Dendritic cell treated with granulocyte-macrophage colony-stimulating factor and Interleukin-4, amounts not matched to agents 40 ng/mL and 50 ng/mL, for 4 days (primary cell): Measurements from ENCODE around the gene NPHP4.
"Not testable (repeated sequence)": the region's sequence is repeated elsewhere in the genome, so short reads cannot be mapped to it uniquely, and the experiment has no call there.

ENCODE experiments used
- H3K27ac Mint-ChIP-seq: one replicate; pipeline ENCODE4 v1.8.0; 2022; ENCODE audit warnings: mild to moderate bottlenecking, mixed read lengths
- H3K27me3 Mint-ChIP-seq: one replicate; pipeline ENCODE4 v1.8.0; 2022; ENCODE audit warnings: mild to moderate bottlenecking, mixed read lengths
- H3K36me3 Mint-ChIP-seq: one replicate; pipeline ENCODE4 v1.8.0; 2022; ENCODE audit warnings: low read depth, mixed read lengths
- H3K4me1 Mint-ChIP-seq: one replicate; pipeline ENCODE4 v1.8.0; 2022; ENCODE audit warnings: low read depth, mixed read lengths
- H3K4me3 Mint-ChIP-seq: one replicate; pipeline ENCODE4 v1.8.0; 2022; ENCODE audit warnings: mild to moderate bottlenecking, moderate library complexity, mixed read lengths
- H3K9me3 Mint-ChIP-seq: one replicate; pipeline ENCODE4 v1.8.0; 2022; ENCODE audit warnings: mixed read lengths
- intact Hi-C: fragments of 100-400 bp; cut with micrococcal nuclease; formaldehyde crosslinking; loops from one replicate; pipeline ENCODE4 v1.15.0; 2022

NPHP4 gene

GRCh38 chr1:5934058-5934884, 58.0 kb downstream of the NPHP4 start:
- H3K9me3 Mint-ChIP-seq = no peaks in the 10 kb centered on the region
- H3K27ac Mint-ChIP-seq = no peak overlapping the region
- no peaks in the 10 kb centered on the region for H3K4me1 Mint-ChIP-seq
- H3K4me3 Mint-ChIP-seq = no peak overlapping the region
- peaks cover 53% of the 10 kb centered on the region for H3K36me3 Mint-ChIP-seq
- intact Hi-C loops = no loop called here
- H3K27me3 Mint-ChIP-seq = no peaks in the 10 kb centered on the region

GRCh38 chr1:5933676-5934057, 58.6 kb downstream of the NPHP4 start:
- intact Hi-C loops = no loop called here
- Mint-ChIP-seq H3K4me3 (no peak overlapping the region), H3K27me3 (no peaks in the 10 kb centered on the region), H3K9me3 (no peaks in the 10 kb centered on the region), H3K36me3 (peaks cover 53% of the 10 kb centered on the region), H3K27ac (no peak overlapping the region), H3K4me1 (no peaks in the 10 kb centered on the region)

GRCh38 chr1:5933050-5933449, 59.2 kb downstream of the NPHP4 start:
- Mint-ChIP-seq H3K36me3 (peaks cover 50% of the 10 kb centered on the region), H3K27ac (no peak overlapping the region), H3K27me3 (no peaks in the 10 kb centered on the region), H3K4me1 (no peaks in the 10 kb centered on the region), H3K4me3 (no peak overlapping the region), H3K9me3 (no peaks in the 10 kb centered on the region)
- intact Hi-C loops = no loop called here

GRCh38 chr1:5928714-5929400, 63.4 kb downstream of the NPHP4 start:
- intact Hi-C loops = no loop called here
- Mint-ChIP-seq H3K27ac (no peak overlapping the region), H3K9me3 (no peaks in the 10 kb centered on the region), H3K27me3 (no peaks in the 10 kb centered on the region), H3K36me3 (peaks cover 45% of the 10 kb centered on the region), H3K4me1 (no peaks in the 10 kb centered on the region), H3K4me3 (no peak overlapping the region)

GRCh38 chr1:5927506-5928370, 64.5 kb downstream of the NPHP4 start:
- Mint-ChIP-seq H3K4me3 (no peak overlapping the region), H3K27ac (no peak overlapping the region), H3K27me3 (no peaks in the 10 kb centered on the region), H3K4me1 (no peaks in the 10 kb centered on the region), H3K9me3 (no peaks in the 10 kb centered on the region), H3K36me3 (peaks cover 44% of the 10 kb centered on the region)
- intact Hi-C loops = no loop called here

GRCh38 chr1:5926686-5927435, 65.4 kb downstream of the NPHP4 start:
- H3K27ac Mint-ChIP-seq = no peak overlapping the region

GRCh38 chr1:5922700-5923330, 69.4 kb downstream of the NPHP4 start:
- H3K9me3 Mint-ChIP-seq, H3K27me3 Mint-ChIP-seq, H3K27ac Mint-ChIP-seq, H3K4me3 Mint-ChIP-seq, H3K4me1 Mint-ChIP-seq, intact Hi-C loops: not testable (repeated sequence)
- H3K36me3 Mint-ChIP-seq = peaks cover 29% of the 10 kb centered on the region

More at GRCh38 chr1:5926686-5927435, 65.4 kb downstream of the NPHP4 start:
- intact Hi-C loops = no loop called here
- Mint-ChIP-seq H3K36me3 (peaks cover 39% of the 10 kb centered on the region), H3K9me3 (no peaks in the 10 kb centered on the region), H3K27me3 (no peaks in the 10 kb centered on the region), H3K4me3 (no peak overlapping the region), H3K4me1 (no peaks in the 10 kb centered on the region)

GRCh38 chr1:5921671-5922070, 70.6 kb downstream of the NPHP4 start:
- H3K4me3 Mint-ChIP-seq = no peak overlapping the region
- peaks cover 18% of the 10 kb centered on the region for H3K36me3 Mint-ChIP-seq
- intact Hi-C loops = no loop called here
- H3K27ac Mint-ChIP-seq = no peak overlapping the region
- H3K4me1 Mint-ChIP-seq = no peaks in the 10 kb centered on the region
- H3K27me3 Mint-ChIP-seq = no peaks in the 10 kb centered on the region
- no peaks in the 10 kb centered on the region for H3K9me3 Mint-ChIP-seq

GRCh38 chr1:5921129-5921528, 71.1 kb downstream of the NPHP4 start:
- intact Hi-C loops = no loop called here
- H3K4me1 Mint-ChIP-seq = no peaks in the 10 kb centered on the region
- no peak overlapping the region for H3K27ac Mint-ChIP-seq
- no peak overlapping the region for H3K4me3 Mint-ChIP-seq
- peaks cover 14% of the 10 kb centered on the region for H3K36me3 Mint-ChIP-seq
- no peaks in the 10 kb centered on the region for H3K27me3 Mint-ChIP-seq
- H3K9me3 Mint-ChIP-seq = no peaks in the 10 kb centered on the region

GRCh38 chr1:5920201-5920600, 72.0 kb downstream of the NPHP4 start:
- H3K27ac Mint-ChIP-seq = no peak overlapping the region
- H3K9me3 Mint-ChIP-seq = no peaks in the 10 kb centered on the region
- H3K4me3 Mint-ChIP-seq = no peak overlapping the region
- intact Hi-C loops = no loop called here
- no peaks in the 10 kb centered on the region for H3K4me1 Mint-ChIP-seq
- H3K36me3 Mint-ChIP-seq = peaks cover 14% of the 10 kb centered on the region
- H3K27me3 Mint-ChIP-seq = no peaks in the 10 kb centered on the region

- intact Hi-C loops = loop anchor here (5.0 kb wide), 1 partner anchor 406 kb away; no protein-coding TSS in a partner anchor
- no peak overlapping the region for H3K27ac Mint-ChIP-seq
- no peaks in the 10 kb centered on the region for H3K4me1 Mint-ChIP-seq
- H3K36me3 Mint-ChIP-seq = peaks cover 14% of the 10 kb centered on the region
- H3K9me3 Mint-ChIP-seq = no peaks in the 10 kb centered on the region
- no peaks in the 10 kb centered on the region for H3K27me3 Mint-ChIP-seq
- no peak overlapping the region for H3K4me3 Mint-ChIP-seq
These were observed 74.0 kb downstream of the NPHP4 start for GRCh38 chr1:5918275-5918649.

GRCh38 chr1:5917591-5918274, 74.5 kb downstream of the NPHP4 start:
- H3K36me3 Mint-ChIP-seq = peaks cover 10% of the 10 kb centered on the region
- H3K4me3 Mint-ChIP-seq = no peak overlapping the region
- H3K4me1 Mint-ChIP-seq = no peaks in the 10 kb centered on the region
- no peaks in the 10 kb centered on the region for H3K27me3 Mint-ChIP-seq
- no peaks in the 10 kb centered on the region for H3K9me3 Mint-ChIP-seq
- intact Hi-C loops = loop anchor here (5.0 kb wide), 1 partner anchor 405 kb away; no protein-coding TSS in a partner anchor
- no peak overlapping the region for H3K27ac Mint-ChIP-seq

- intact Hi-C loops = loop anchor here (5.0 kb wide), 1 partner anchor 405 kb away; no protein-coding TSS in a partner anchor
- Mint-ChIP-seq H3K4me1 (no peaks in the 10 kb centered on the region), H3K36me3 (peaks cover 8% of the 10 kb centered on the region), H3K27me3 (no peaks in the 10 kb centered on the region), H3K9me3 (no peaks in the 10 kb centered on the region), H3K4me3 (no peak overlapping the region), H3K27ac (no peak overlapping the region)
These were observed 75.0 kb downstream of the NPHP4 start for GRCh38 chr1:5917281-5917590.
